Hematopoietic multipotent progenitor cell treated with erythropoietin and hydrocortisone succinate and interleukin-3 and kit ligand, for 4 days (in vitro differentiated cells): Measurements from ENCODE around the gene THADA.

Experiments
- DNase-seq: peaks from one replicate; pipeline ENCODE4 v3.0.0-alpha.2; 2015

The THADA gene

GRCh38 chr2:43383533-43383932 is 212.3 kb downstream of the THADA start:
- no peak for DNase-seq

DNA sequence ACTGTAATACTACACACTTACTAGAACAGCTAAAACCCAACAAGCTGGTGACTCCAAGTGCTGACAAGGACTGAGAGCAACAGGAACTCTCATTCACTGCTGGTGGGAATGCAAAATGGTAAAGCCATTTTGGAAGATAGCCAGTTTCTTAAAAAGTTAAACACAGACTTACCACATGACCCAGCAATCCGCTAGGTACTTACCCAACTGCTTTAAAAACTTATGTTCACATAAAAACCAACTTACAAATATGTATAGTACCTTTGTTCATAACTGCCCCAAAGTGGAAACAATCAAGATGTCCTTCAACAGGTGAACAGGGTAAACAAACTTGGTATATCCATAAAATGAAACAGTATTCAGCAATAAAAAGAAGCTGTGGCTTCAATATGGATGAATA is 216.3 kb downstream of the THADA start:
- no peak for DNase-seq

DNA sequence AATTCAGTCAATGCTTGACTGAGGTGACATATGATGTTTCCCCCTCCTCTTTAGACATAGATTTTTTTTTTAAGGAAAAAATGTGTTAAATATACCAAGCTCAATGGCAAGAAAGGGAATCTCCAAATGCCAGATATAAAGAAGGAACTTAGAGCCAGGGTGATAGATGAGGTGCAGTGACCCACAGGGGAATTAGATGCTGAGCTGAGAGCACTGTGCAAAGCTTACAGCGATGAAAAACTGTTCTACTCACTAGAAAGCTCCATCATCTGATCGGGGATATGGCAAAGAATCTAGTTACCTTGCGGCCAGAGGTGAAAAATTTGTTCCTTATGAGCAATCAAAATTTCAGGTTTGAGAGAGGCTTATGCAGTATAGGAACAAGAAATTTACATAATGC is 218.5 kb downstream of the THADA start:
- DNase-seq = no peak

GRCh38 chr2:43376523-43377198 is 219.2 kb downstream of the THADA start:
- DNase-seq = no peak

- no peak for DNase-seq
Observed at GRCh38 chr2:43375746-43376522, 219.9 kb downstream of the THADA start.

GRCh38 chr2:43372416-43373081 is 223.3 kb downstream of the THADA start:
- DNase-seq = no peak

GRCh38 chr2:43370705-43371104 is 225.1 kb downstream of the THADA start:
- DNase-seq = no peak

- no peak for DNase-seq
Observed at GRCh38 chr2:43370146-43370545, 225.7 kb downstream of the THADA start.

DNA sequence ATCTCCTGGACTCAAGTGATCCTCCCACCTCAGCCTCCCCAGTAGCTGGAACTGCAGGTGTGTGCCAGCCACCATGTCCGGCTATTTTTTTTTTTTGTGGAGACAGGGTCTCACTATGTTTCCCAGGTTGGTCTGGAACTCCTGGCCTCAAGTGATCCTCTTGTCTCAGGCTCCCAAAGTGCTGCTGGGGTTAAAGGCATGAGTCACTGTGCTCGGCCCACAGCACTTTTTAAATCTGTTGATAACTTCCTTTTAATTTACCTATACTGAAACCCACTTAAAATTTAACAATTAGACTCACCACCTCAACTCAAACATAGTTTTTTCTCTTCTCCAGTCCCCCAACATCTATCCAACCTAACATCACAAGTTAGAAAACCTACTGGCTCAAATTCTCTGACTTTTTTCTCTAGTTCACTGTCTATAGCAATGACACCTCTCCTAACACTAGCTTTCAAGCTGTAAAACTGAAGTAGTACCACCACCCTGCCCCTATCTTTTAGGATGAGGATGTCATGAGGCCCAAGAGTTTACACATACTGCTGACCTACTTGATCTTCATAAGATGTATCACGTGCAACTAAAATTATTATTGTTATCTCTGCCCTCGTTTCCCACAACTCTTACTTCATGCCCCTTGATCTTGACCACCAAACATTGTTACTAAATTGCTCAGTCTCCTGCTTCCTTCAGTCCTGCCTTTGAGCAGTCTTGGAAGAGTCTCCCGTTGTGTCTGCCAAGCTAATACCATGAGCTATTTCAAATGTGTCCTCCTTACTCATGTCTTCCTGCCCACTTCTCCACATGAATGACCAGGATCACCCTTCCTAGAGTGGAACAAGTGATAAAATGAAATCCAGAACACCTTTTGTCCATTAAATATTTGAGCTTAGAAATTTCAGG is 227.1 kb downstream of the THADA start:
- DNase-seq = peak; percentile 58

- no peak for DNase-seq
Observed at GRCh38 chr2:43367012-43367782, 228.6 kb downstream of the THADA start.

DNA sequence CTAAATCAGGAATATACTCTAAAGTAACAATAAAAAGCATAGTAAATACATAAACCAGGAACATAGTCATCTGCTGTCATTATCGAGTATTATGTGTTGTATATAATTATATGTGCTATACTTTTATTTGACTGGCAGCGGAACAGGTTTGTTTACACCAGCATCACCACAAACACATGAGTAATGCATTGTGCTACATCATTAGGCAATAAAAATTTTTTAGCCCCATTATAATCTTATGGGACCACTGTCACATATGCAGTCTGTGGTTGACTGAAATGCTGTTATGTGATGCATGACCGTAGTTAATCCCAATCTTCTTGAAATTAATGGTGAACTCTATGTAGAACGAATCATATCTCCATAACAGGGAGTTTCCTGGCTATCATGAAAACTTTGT is 232.7 kb downstream of the THADA start:
- no peak for DNase-seq

- DNase-seq = no peak
Observed at GRCh38 chr2:43361286-43361685, 234.6 kb downstream of the THADA start.

DNA sequence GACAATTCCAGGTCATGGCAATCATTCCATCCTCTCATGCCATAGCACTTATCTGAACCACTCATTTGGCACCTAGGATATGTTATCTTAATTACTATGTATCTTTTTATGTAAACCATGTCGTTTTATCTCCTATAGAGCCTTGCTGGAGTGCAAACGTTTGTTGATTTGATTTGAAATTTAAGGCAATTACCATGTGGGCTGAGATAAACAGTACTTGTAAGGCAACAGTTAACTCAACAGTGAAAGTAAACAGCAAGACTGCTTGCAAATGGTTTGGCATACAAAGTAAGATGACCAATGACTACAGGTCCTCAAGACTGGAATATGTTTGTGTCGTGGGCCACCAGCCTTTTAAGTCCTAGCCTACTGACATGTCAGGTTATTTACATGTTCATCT is 235.7 kb downstream of the THADA start:
- no peak for DNase-seq

DNA sequence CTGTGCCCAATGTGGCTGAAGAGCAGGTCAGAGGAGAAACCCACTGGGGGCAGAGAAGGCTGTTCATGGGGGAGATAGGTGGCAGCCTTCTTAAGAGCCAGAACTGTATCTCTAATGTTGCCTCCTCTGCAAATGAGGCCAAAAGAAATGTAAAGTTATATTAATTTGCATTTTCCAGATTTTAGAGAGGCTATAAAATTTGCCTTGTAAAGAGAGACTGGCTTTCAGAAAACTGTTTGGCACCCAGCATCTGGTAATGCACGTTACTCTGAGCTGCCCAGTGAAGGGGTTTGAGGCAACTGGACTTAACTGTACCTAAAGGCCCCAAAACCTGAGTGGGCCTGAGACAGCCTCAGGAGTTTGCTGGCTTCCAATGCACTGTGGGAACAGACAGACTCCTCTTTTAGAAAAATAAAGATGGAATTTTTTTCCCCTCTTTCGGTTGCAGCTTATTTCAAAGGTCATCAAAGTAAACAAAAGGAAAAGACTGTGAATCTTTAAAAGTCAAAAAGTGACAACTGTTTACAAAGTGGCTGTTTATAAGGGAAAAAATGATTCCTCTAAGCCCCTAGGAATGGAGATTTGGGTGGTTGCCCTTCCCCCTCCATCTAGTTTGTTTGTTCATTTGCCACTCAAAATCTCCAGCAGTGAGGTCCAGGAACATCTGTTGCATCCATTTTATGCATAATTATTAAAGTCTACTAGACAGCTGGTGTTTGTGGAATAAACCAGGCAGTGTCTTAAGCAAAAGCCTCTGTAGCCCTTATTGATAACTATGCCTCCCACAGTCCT is 237.2 kb downstream of the THADA start:
- DNase-seq = no peak

DNA sequence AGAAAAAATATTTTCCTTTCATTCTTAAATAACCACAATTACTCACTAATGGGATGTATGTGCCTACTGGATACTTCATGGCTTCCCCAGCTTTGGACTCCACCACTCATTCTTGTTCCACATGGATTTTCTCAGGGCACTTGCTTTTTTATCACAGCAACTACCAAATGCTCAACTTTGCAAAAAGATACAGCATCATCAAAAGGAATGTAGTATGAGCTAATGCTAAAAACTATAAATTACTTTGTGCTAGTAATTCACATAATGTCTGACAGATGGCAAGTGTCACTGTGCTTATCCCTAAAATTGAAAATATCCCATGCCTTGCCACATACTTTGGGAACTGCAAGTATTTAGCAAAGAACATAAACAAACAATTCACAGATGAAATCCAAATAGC is 239.1 kb downstream of the THADA start:
- no peak for DNase-seq

- no peak for DNase-seq
Observed at GRCh38 chr2:43355399-43355798, 240.4 kb downstream of the THADA start.

DNA sequence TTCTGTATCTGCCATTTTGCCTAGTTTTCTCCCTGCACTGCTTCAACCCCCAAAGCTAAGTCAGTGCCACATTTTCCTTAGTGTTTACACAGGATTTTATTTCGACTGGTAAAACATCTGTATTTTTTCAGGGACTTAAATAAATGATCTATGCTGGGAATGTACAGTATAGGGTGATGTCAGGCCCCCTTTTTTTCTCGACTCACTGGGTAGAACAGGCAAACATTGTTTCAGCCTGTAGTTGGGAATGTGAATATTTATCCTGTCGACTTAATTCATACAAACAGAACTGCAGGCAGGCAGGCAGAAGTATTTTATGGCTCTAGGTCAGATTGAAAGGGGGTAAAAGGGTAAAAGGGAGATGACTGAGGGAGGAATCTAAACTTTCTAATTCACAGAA is 245.9 kb downstream of the THADA start:
- DNase-seq = no peak

- no peak for DNase-seq
Observed at GRCh38 chr2:43348908-43349661, 246.8 kb downstream of the THADA start.

- DNase-seq = no peak
Observed at GRCh38 chr2:43347746-43348145, 248.1 kb downstream of the THADA start.
